OCI-LY7 (cell line): ENCODE results near the gene PRDM7. TPM values are rescaled to one million over a fixed set of nuclear protein-coding genes. Genes with fewer than 3 reads are reported as not detected.

Source experiments
- BruUV-seq: library from RNA; stranded (reverse); fragments of 400-500 nt; replicated peaks from 2 replicates; lab custom pipeline; 2021; lab: Mats Ljungman, UMichigan
- CTCF ChIA-PET: fragments of 300-600 bp; sonication (Branson Sonifier 250); formaldehyde crosslinking; loops from one replicate; lab custom pipeline; 2022; ENCODE audit warnings: antibody characterized with exemption; ENCODE audit not compliant: unreplicated experiment; lab: Charles Lee
- POLR2A ChIA-PET: fragments of 300-600 bp; sonication (Branson Sonifier 250); formaldehyde crosslinking; loops from one replicate; lab custom pipeline; 2022; ENCODE audit warnings: antibody characterized with exemption; lab: Charles Lee
- DNase-seq: peaks from one replicate; pipeline ENCODE4 v3.0.0-alpha.2; 2015; ENCODE audit warnings: low spot score
- H2AFZ ChIP-seq: fragments of 200-600 bp; sonication (generic), shearing (Covaris generic); 2 replicates; pipeline ENCODE4 v1.6.1; 2014; ENCODE audit warnings: mild to moderate bottlenecking, antibody characterized with exemption, low read length, moderate library complexity
- H3K27ac ChIP-seq: fragments of 200-600 bp; sonication (generic); 2 replicates; pipeline ENCODE4 v1.5.1; 2014; ENCODE audit warnings: mixed run types, low read depth, mild to moderate bottlenecking, moderate library complexity, low read length, inconsistent platforms; ENCODE audit not compliant: poor library complexity, severe bottlenecking
- H3K36me3 ChIP-seq: fragments of 200-600 bp; sonication (generic); 2 replicates; pipeline ENCODE4 v1.6.1; 2014; ENCODE audit warnings: mild to moderate bottlenecking, antibody characterized with exemption, low read length, moderate library complexity, mixed read lengths; ENCODE audit not compliant: insufficient read depth
- H3K4me1 ChIP-seq: fragments of 200-600 bp; sonication (generic); 2 replicates; pipeline ENCODE4 v1.5.1; 2014; ENCODE audit warnings: mild to moderate bottlenecking, low read length; ENCODE audit not compliant: insufficient read depth, poor library complexity, severe bottlenecking
- H3K4me2 ChIP-seq: fragments of 200-600 bp; sonication (generic); 2 replicates; pipeline ENCODE4 v1.6.1; 2014; ENCODE audit warnings: mild to moderate bottlenecking, low read length
- H3K4me3 ChIP-seq: fragments of 200-600 bp; sonication (generic); 2 replicates; pipeline ENCODE4 v1.5.1; 2014; ENCODE audit warnings: mild to moderate bottlenecking, low read depth, low read length; ENCODE audit not compliant: poor library complexity, severe bottlenecking
- H3K79me2 ChIP-seq: fragments of 200-600 bp; sonication (generic); 2 replicates; pipeline ENCODE4 v1.6.1; 2016; ENCODE audit warnings: low read depth, mild to moderate bottlenecking, low read length, moderate library complexity, mixed read lengths; ENCODE audit not compliant: insufficient read depth
- H3K9me2 ChIP-seq: fragments of 200-600 bp; sonication (generic); 2 replicates; pipeline ENCODE4 v1.6.1; 2016; ENCODE audit warnings: mild to moderate bottlenecking, low read length, mixed read lengths; ENCODE audit not compliant: insufficient read depth
- H3K9me3 ChIP-seq: fragments of 200-600 bp; sonication (generic); 2 replicates; pipeline ENCODE4 v1.6.1; 2014; ENCODE audit warnings: mild to moderate bottlenecking, mixed run types, low read length, mixed read lengths
- H4K20me1 ChIP-seq: fragments of 200-600 bp; sonication (generic); 2 replicates; pipeline ENCODE4 v1.6.1; 2014; ENCODE audit warnings: mild to moderate bottlenecking, antibody characterized with exemption, low read length, moderate library complexity, mixed read lengths; ENCODE audit not compliant: insufficient read depth
- CTCF ChIP-seq: fragments of 200-600 bp; sonication (generic); conservative IDR thresholded peaks from 2 replicates; pipeline ENCODE4 v1.5.1; 2014; ENCODE audit warnings: mild to moderate bottlenecking, antibody characterized with exemption, low read length, moderate library complexity, mixed read lengths
- EZH2phosphoT487 ChIP-seq: fragments of 200-600 bp; sonication (generic); IDR thresholded peaks from 2 replicates; pipeline ENCODE4 v1.6.1; 2018; ENCODE audit warnings: low read depth, borderline replicate concordance, mild to moderate bottlenecking, mixed run types, antibody characterized with exemption, low read length, moderate library complexity, mixed read lengths
- intact Hi-C: fragments of 100-400 bp; cut with micrococcal nuclease; formaldehyde crosslinking; loops from one replicate; pipeline ENCODE4 v1.10.0; 2022; ENCODE audit not compliant: unreplicated experiment
- total RNA-seq, 2 experiments: library from RNA; depleted of rRNA in 1 of 2; stranded (reverse); fragments of >200 nt in 1 of 2; shearing (Covaris generic) in 1 of 2; gene quantifications; 2 replicates each; pipeline ENCODE4 v1.2.3, GENCODE V29; 2014 to 2022

The PRDM7 gene
- total RNA-seq, 2 experiments from 2014 or later = not detected

- no peaks in the 10 kb centered on the region for H3K79me2 ChIP-seq
- no peak overlapping the region for H2AFZ ChIP-seq
- peaks cover 24% of the 10 kb centered on the region; the same call in 1 of the 2 replicates for H3K9me3 ChIP-seq
- no peaks in the 10 kb centered on the region for H3K4me1 ChIP-seq
- no peak overlapping the region for H3K4me2 ChIP-seq
- TF ChIP-seq EZH2phosphoT487 (no peak), CTCF (no peak)
- no peak overlapping the region for H3K4me3 ChIP-seq
- no peak for DNase-seq
- no peaks in the 10 kb centered on the region for H3K9me2 ChIP-seq
- ChIA-PET POLR2A (no interaction called here), CTCF (no interaction called here)
- no TSS peak for BruUV-seq
- no peaks in the 10 kb centered on the region for H4K20me1 ChIP-seq
- intact Hi-C loops = no loop called here
- no peaks in the 10 kb centered on the region for H3K36me3 ChIP-seq
- no peak overlapping the region for H3K27ac ChIP-seq
Observed at GRCh38 chr16:90050969-90051368, 26.2 kb downstream of the PRDM7 start.

- CTCF ChIA-PET = no interaction called here
- peaks cover 5% of the 10 kb centered on the region; the same call in 1 of the 2 replicates for H3K9me3 ChIP-seq
- no peak overlapping the region for H3K27ac ChIP-seq
- POLR2A ChIA-PET = no interaction called here
- H2AFZ ChIP-seq = no peak overlapping the region
- no peaks in the 10 kb centered on the region for H4K20me1 ChIP-seq
- no peaks in the 10 kb centered on the region for H3K79me2 ChIP-seq
- H3K4me3 ChIP-seq = no peak overlapping the region
- TF ChIP-seq EZH2phosphoT487 (no peak), CTCF (no peak)
- no peak for DNase-seq
- intact Hi-C loops = no loop called here
- H3K36me3 ChIP-seq = no peaks in the 10 kb centered on the region
- no peaks in the 10 kb centered on the region for H3K4me1 ChIP-seq
- no TSS peak for BruUV-seq
- H3K4me2 ChIP-seq = no peak overlapping the region
- H3K9me2 ChIP-seq = no peaks in the 10 kb centered on the region
Observed at GRCh38 chr16:90048737-90049330, 28.3 kb downstream of the PRDM7 start.

- Histone ChIP-seq H3K9me3 (0 out of 2 replicates have a peak, but pooled peaks cover 4% of the 10 kb centered on the region), H3K4me3 (no peak overlapping the region), H4K20me1 (no peaks in the 10 kb centered on the region), H3K4me2 (no peak overlapping the region), H3K27ac (no peak overlapping the region), H3K36me3 (no peaks in the 10 kb centered on the region), H2AFZ (no peak overlapping the region), H3K9me2 (no peaks in the 10 kb centered on the region), H3K79me2 (no peaks in the 10 kb centered on the region), H3K4me1 (no peaks in the 10 kb centered on the region)
- intact Hi-C loops = no loop called here
- ChIA-PET POLR2A (no interaction called here), CTCF (no interaction called here)
- TF ChIP-seq CTCF (no peak), EZH2phosphoT487 (no peak)
- DNase-seq = no peak
- BruUV-seq = no TSS peak
Observed at GRCh38 chr16:90048347-90048722, 28.8 kb downstream of the PRDM7 start.
